IMR-90 (cell line): ENCODE data around the gene GTF2F2. TPM values are rescaled to one million over a fixed set of nuclear protein-coding genes. Genes with fewer than 3 reads are reported as not detected.

Experiments
- ATAC-seq: fragments of 200-7000 bp; cut with Tn5 transposase; 2 replicates; pipeline ENCODE4 v1.9.1; 2020; ENCODE audit warnings: low read depth, mild to moderate bottlenecking, moderate library complexity
- BruUV-seq: library from RNA; stranded (reverse); fragments of 400-500 nt; replicated peaks from 2 replicates; lab custom pipeline; 2021; lab: Mats Ljungman, UMichigan
- CTCF ChIA-PET: fragments of 300-600 bp; formaldehyde crosslinking; extraction: SDS; loops from one replicate; lab custom pipeline; 2021; ENCODE audit warnings: antibody characterized with exemption; lab: Yijun Ruan, JAX
- POLR2A ChIA-PET: fragments of 300-600 bp; sonication (Branson Sonifier 250); formaldehyde crosslinking; loops from one replicate; lab custom pipeline; 2022; ENCODE audit warnings: antibody characterized with exemption; ENCODE audit not compliant: unreplicated experiment; lab: Charles Lee
- DNase-seq: peaks from one replicate; pipeline ENCODE4 v3.0.0; 2013
- H2AFZ ChIP-seq: replicated peaks from 2 replicates; pipeline ENCODE3; 2013; ENCODE audit warnings: low read length, mild to moderate bottlenecking; ENCODE audit not compliant: poor library complexity
- H2AK5ac ChIP-seq: 2 replicates; pipeline ENCODE4 v1.6.1; 2013; ENCODE audit warnings: low read depth, low read length, inconsistent platforms
- H2AK9ac ChIP-seq: replicated peaks from 2 replicates; pipeline ENCODE3; 2013; ENCODE audit warnings: mild to moderate bottlenecking, low read depth, low read length, moderate library complexity; ENCODE audit not compliant: poor library complexity
- H2BK120ac ChIP-seq: 2 replicates; pipeline ENCODE4 v1.6.1; 2013; ENCODE audit warnings: low read depth, low read length, inconsistent platforms
- H2BK15ac ChIP-seq: 3 replicates; pipeline ENCODE4 v1.6.1; 2013; ENCODE audit warnings: low read depth, low read length, inconsistent platforms
- H2BK20ac ChIP-seq: 2 replicates; pipeline ENCODE4 v1.6.1; 2013; ENCODE audit warnings: low read depth, mild to moderate bottlenecking, inconsistent platforms, low read length, moderate library complexity
- H2BK5ac ChIP-seq: 2 replicates; pipeline ENCODE4 v1.6.1; 2013; ENCODE audit warnings: mild to moderate bottlenecking, low read depth, low read length, inconsistent platforms; ENCODE audit not compliant: poor library complexity, severe bottlenecking
- H3K14ac ChIP-seq: replicated peaks from 2 replicates; pipeline ENCODE4 v1.6.1; 2013; ENCODE audit warnings: low read depth, low read length, inconsistent platforms
- H3K18ac ChIP-seq: 2 replicates; pipeline ENCODE4 v1.6.1; 2013; ENCODE audit warnings: low read depth, low read length, control low read depth
- H3K23ac ChIP-seq: 2 replicates; pipeline ENCODE4 v1.6.1; 2013; ENCODE audit warnings: low read depth, low read length, inconsistent platforms
- H3K27ac ChIP-seq: 2 replicates; pipeline ENCODE4 v1.5.1; 2013; ENCODE audit warnings: mild to moderate bottlenecking, control low read depth, low read length; ENCODE audit not compliant: insufficient read depth
- H3K27me3 ChIP-seq: 2 replicates; pipeline ENCODE4 v1.6.1; 2013; ENCODE audit warnings: low read length; ENCODE audit not compliant: control insufficient read depth, insufficient read depth
- H3K36me3 ChIP-seq: 2 replicates; pipeline ENCODE4 v1.6.1; 2013; ENCODE audit warnings: low read length, mixed read lengths; ENCODE audit not compliant: control insufficient read depth, insufficient read depth
- H3K4ac ChIP-seq: 2 replicates; pipeline ENCODE4 v1.6.1; 2013; ENCODE audit warnings: low read depth, low read length, inconsistent platforms
- H3K4me1 ChIP-seq: 2 replicates; pipeline ENCODE4 v1.6.1; 2013; ENCODE audit warnings: low read length, mixed read lengths; ENCODE audit not compliant: control insufficient read depth, insufficient read depth
- H3K4me2 ChIP-seq: 2 replicates; pipeline ENCODE4 v1.6.1; 2013; ENCODE audit warnings: low read depth, mild to moderate bottlenecking, control low read depth, low read length, moderate library complexity
- H3K4me3 ChIP-seq: 2 replicates; pipeline ENCODE4 v1.5.1; 2013; ENCODE audit warnings: low read depth, mild to moderate bottlenecking, control low read depth, low read length, moderate library complexity; ENCODE audit not compliant: insufficient read depth
- H3K56ac ChIP-seq: 2 replicates; pipeline ENCODE4 v1.6.1; 2013; ENCODE audit warnings: low read length, inconsistent platforms; ENCODE audit not compliant: insufficient read depth; ENCODE audit errors: extremely low read depth
- H3K79me1 ChIP-seq, 2 experiments: 2 replicates each; pipeline ENCODE4 v1.6.1; 2013; ENCODE audit warnings: low read length in 2 of 2, inconsistent platforms in 1 of 2, low read depth in 1 of 2
- H3K9ac ChIP-seq: 2 replicates; pipeline ENCODE4 v1.6.1; 2013; ENCODE audit warnings: low read depth, low read length, control low read depth
- H3K9me1 ChIP-seq: 2 replicates; pipeline ENCODE4 v1.6.1; 2013; ENCODE audit warnings: low read length, inconsistent platforms; ENCODE audit not compliant: insufficient read depth
- H3K9me3 ChIP-seq: 2 replicates; pipeline ENCODE4 v1.6.1; 2013; ENCODE audit warnings: low read length; ENCODE audit not compliant: control insufficient read depth, insufficient read depth
- H4K20me1 ChIP-seq: 2 replicates; pipeline ENCODE4 v1.6.1; 2013; ENCODE audit warnings: low read length, inconsistent platforms; ENCODE audit not compliant: insufficient read depth
- H4K5ac ChIP-seq: 2 replicates; pipeline ENCODE4 v1.6.1; 2013; ENCODE audit warnings: mild to moderate bottlenecking, low read depth, low read length, control low read depth
- H4K8ac ChIP-seq, 2 experiments: 2 replicates each; pipeline ENCODE4 v1.6.1; 2013; ENCODE audit warnings: low read depth in 2 of 2, low read length in 2 of 2, control low read depth in 1 of 2, inconsistent platforms in 1 of 2
- H4K91ac ChIP-seq: 2 replicates; pipeline ENCODE4 v1.6.1; 2013; ENCODE audit warnings: low read depth, low read length, inconsistent platforms; ENCODE audit not compliant: insufficient read depth
- BHLHE40 ChIP-seq: fragments of 150-350 bp; IDR thresholded peaks from 2 replicates; pipeline ENCODE4 v1.6.1; 2016; ENCODE audit warnings: mild to moderate bottlenecking, low read depth, low read length
- CEBPB ChIP-seq: IDR thresholded peaks from 2 replicates; pipeline ENCODE4 v1.6.1; 2012; ENCODE audit warnings: low read depth, low read length, improper control_type of control experiment
- CHD1 ChIP-seq: IDR thresholded peaks from 2 replicates; pipeline ENCODE4 v1.6.1; 2012; ENCODE audit warnings: low read depth, low read length, improper control_type of control experiment
- CTCF ChIP-seq: conservative IDR thresholded peaks from 2 replicates; pipeline ENCODE4 v1.5.1; 2012; ENCODE audit warnings: mild to moderate bottlenecking, low read depth, low read length, improper control_type of control experiment
- ELK1 ChIP-seq: fragments of 150-350 bp; IDR thresholded peaks from 2 replicates; pipeline ENCODE4 v1.6.1; 2016; ENCODE audit warnings: low read depth, mild to moderate bottlenecking, low read length, moderate library complexity, borderline replicate concordance
- FOS ChIP-seq: fragments of 150-350 bp; IDR thresholded peaks from 2 replicates; pipeline ENCODE4 v1.6.1; 2016; ENCODE audit warnings: low read depth, low read length
- MAFK ChIP-seq: IDR thresholded peaks from 2 replicates; pipeline ENCODE4 v1.6.1; 2012; ENCODE audit warnings: low read depth, low read length, improper control_type of control experiment
- MAZ ChIP-seq: IDR thresholded peaks from 2 replicates; pipeline ENCODE4 v1.6.1; 2012; ENCODE audit warnings: low read depth, mild to moderate bottlenecking, low read length, improper control_type of control experiment, moderate library complexity, borderline replicate concordance
- MXI1 ChIP-seq: IDR thresholded peaks from 2 replicates; pipeline ENCODE4 v1.6.1; 2012; ENCODE audit warnings: low read depth, mild to moderate bottlenecking, low read length, moderate library complexity, borderline replicate concordance
- NFE2L2 ChIP-seq: fragments of 150-350 bp; IDR thresholded peaks from 2 replicates; pipeline ENCODE4 v1.6.1; 2016; ENCODE audit warnings: low read depth, mild to moderate bottlenecking, low read length
- POLR2A ChIP-seq: IDR thresholded peaks from 2 replicates; pipeline ENCODE4 v1.6.1; 2012; ENCODE audit warnings: mild to moderate bottlenecking, low read depth, low read length
- RAD21 ChIP-seq: IDR thresholded peaks from 2 replicates; pipeline ENCODE4 v1.6.1; 2012; ENCODE audit warnings: low read length, improper control_type of control experiment
- RCOR1 ChIP-seq: IDR thresholded peaks from 2 replicates; pipeline ENCODE4 v1.6.1; 2012; ENCODE audit warnings: mild to moderate bottlenecking, low read length, improper control_type of control experiment; ENCODE audit not compliant: insufficient replicate concordance
- RFX5 ChIP-seq: IDR thresholded peaks from 2 replicates; pipeline ENCODE4 v1.8.0; 2012; ENCODE audit warnings: low read depth, mild to moderate bottlenecking, low read length, moderate library complexity
- SMC3 ChIP-seq: fragments of 150-350 bp; IDR thresholded peaks from 2 replicates; pipeline ENCODE4 v1.6.1; 2016; ENCODE audit warnings: low read depth, mild to moderate bottlenecking, antibody characterized with exemption, low read length, moderate library complexity
- USF2 ChIP-seq: fragments of 150-350 bp; IDR thresholded peaks from 2 replicates; pipeline ENCODE4 v1.6.1; 2017; ENCODE audit warnings: mild to moderate bottlenecking, antibody characterized with exemption, low read length, low read depth
- WGBS, 2 experiments: methylation state at CpG; one replicate each; pipeline versions ENCODE4 v1.1.5 to v1.1.7; 2013; ENCODE audit warnings: missing lambda C conversion rate in 2 of 2; ENCODE audit not compliant: insufficient read length in 1 of 2; ENCODE audit errors: extremely low coverage in 2 of 2; 5-methylcytosine and 5-hydroxymethylcytosine counted together
- dilution Hi-C: fragments of 300-500 bp; cut with HindIII; formaldehyde crosslinking; loops from one replicate; pipeline ENCODE4 v1.14.3; 2018; ENCODE audit warnings: low sequenced_read_pairs; ENCODE audit not compliant: unreplicated experiment
- in situ Hi-C: fragments of 300-500 bp; cut with MboI; formaldehyde crosslinking; loops from 3 replicates; pipeline ENCODE4 v1.14.3; 2019; ENCODE audit warnings: low sequenced_read_pairs, inconsistent platforms, mixed read lengths
- intact Hi-C: fragments of 100-400 bp; cut with micrococcal nuclease; formaldehyde crosslinking; loops from 2 replicates; pipeline ENCODE4 v1.10.0; 2022
- polyA plus RNA-seq, 3 experiments: library from polyadenylated mRNA; depleted of rRNA; stranded (reverse); fragments of >200 nt; gene quantifications; 2 replicates each; pipeline ENCODE4 v1.2.3, GENCODE V29; 2012; ENCODE audit warnings: low replicate concordance in 1 of 3
- total RNA-seq: library from RNA; depleted of rRNA; stranded (reverse); fragments of >200 nt; gene quantifications from 2 replicates; pipeline ENCODE4 v1.2.3, GENCODE V29; 2012

Gene GTF2F2
- total and polyA plus RNA-seq, 2 of the 4 experiments (the other 2 are of a cell fraction), result 16.5 to 21.0 TPM

GRCh38 chr13:45295536-45295935 lies 175.2 kb downstream of the GTF2F2 start:
- intact Hi-C loops, result no loop called here
- CTCF ChIA-PET, result interaction anchor here (1.0 kb wide), 1 partner anchor 249 kb away, joined by 3 read pairs; no protein-coding TSS in a partner anchor

More at GRCh38 chr13:45295536-45295935, 175.2 kb downstream of the GTF2F2 start:
- H3K36me3 ChIP-seq, result no peaks in the 10 kb centered on the region
- ATAC-seq (no peak), DNase-seq (peak; percentile 24)
- no peak overlapping the region for H3K18ac ChIP-seq
- H3K4me1 ChIP-seq, result peaks cover 5% of the 10 kb centered on the region
- H2AK5ac ChIP-seq, result no peak overlapping the region
- H4K91ac ChIP-seq, result no peak overlapping the region
- no peaks in the 10 kb centered on the region for H4K20me1 ChIP-seq
- no peak overlapping the region for H3K23ac ChIP-seq
- H3K27me3 ChIP-seq, result no peaks in the 10 kb centered on the region
- no TSS peak for BruUV-seq
- dilution Hi-C loops (no loop called here), in situ Hi-C loops (loop anchor here (5.0 kb wide), 1 partner anchor 253 kb away; no protein-coding TSS in a partner anchor)
- no peak overlapping the region for H4K5ac ChIP-seq
- H3K4me3 ChIP-seq, result no peak overlapping the region
- WGBS, 2 experiments, result 83% methylated on average over 2 of the region's 7 CpGs; no CpG with 5 or more reads in 1 of the 2 experiments
- H3K79me1 ChIP-seq, result no peaks in the 10 kb centered on the region
- H2BK15ac ChIP-seq, result no peak overlapping the region
- H4K8ac ChIP-seq, result no peak overlapping the region
- peaks cover 15% of the 10 kb centered on the region for H3K9me1 ChIP-seq
- no peaks in the 10 kb centered on the region for H3K9me3 ChIP-seq
- H2BK20ac ChIP-seq, result no peak overlapping the region
- no peak overlapping the region for H3K9ac ChIP-seq
- H2BK120ac ChIP-seq, result no peak overlapping the region
- H3K27ac ChIP-seq, result no peak overlapping the region
- H2AFZ ChIP-seq, result no peak overlapping the region
- no peak overlapping the region for H3K14ac ChIP-seq
- no peak overlapping the region for H3K4me2 ChIP-seq
- H3K56ac ChIP-seq, result no peak overlapping the region
- no peak overlapping the region for H2BK5ac ChIP-seq
- TF ChIP-seq SMC3, result no peak
- TF ChIP-seq POLR2A, result no peak
- TF ChIP-seq FOS, result no peak
- no peak for TF ChIP-seq BHLHE40
- TF ChIP-seq CTCF, result no peak
- no peak for TF ChIP-seq MAFK
- no peak for TF ChIP-seq RCOR1
- no peak for TF ChIP-seq RFX5
- TF ChIP-seq CHD1, result no peak
- no peak for TF ChIP-seq USF2
- no peak for TF ChIP-seq NFE2L2
- TF ChIP-seq MAZ, result no peak
- no peak for TF ChIP-seq ELK1
- TF ChIP-seq RAD21, result no peak
- no peak for TF ChIP-seq CEBPB
- TF ChIP-seq MXI1, result no peak
- no peak overlapping the region for H3K4ac ChIP-seq
- H2AK9ac ChIP-seq, result no peak overlapping the region
- POLR2A ChIA-PET, result interaction anchor here (0.5 kb wide), 1 partner anchor 152 kb away, joined by 4 read pairs; no protein-coding TSS in a partner anchor
